HG03064 (cell line): ENCODE data around the gene GRM8.

Source experiments
- ATAC-seq: cut with Tn5 transposase; IDR thresholded peaks from one replicate; pipeline ENCODE4 v1.9.1; 2021; ENCODE audit warnings: low read depth; ENCODE audit not compliant: unreplicated experiment

Gene GRM8

DNA sequence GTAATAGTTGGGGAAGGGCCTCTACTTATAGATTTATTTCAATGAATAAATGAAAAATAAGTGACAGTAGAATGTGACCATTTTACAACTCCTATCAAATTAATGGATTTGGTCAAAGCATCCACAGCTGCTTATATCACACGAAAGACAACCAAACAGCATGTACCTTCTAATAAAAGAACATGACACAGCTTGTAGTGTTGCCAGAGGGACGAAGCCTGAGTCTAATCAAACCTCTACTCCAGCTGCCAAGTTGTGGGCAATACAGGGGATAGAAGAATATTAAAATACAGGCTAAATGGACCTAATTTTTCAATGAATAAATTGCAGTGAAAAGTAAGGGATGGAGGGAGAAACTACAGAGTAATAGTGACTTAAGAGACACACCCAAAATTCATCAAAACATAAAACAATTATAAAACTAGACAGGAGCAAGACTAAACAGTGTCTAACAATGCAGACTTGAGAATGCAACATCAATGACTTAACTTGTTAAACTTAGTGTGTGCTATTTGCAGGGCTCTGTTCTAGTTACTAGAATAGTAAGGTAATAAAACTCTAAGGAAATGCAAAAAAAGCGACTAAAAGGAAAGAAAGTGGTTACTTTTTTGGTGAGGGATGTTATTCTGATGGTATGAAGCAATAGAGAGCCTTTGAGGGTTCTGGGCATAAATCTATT, 853.8 kb downstream of the GRM8 start:
- ATAC-seq: no peak

DNA sequence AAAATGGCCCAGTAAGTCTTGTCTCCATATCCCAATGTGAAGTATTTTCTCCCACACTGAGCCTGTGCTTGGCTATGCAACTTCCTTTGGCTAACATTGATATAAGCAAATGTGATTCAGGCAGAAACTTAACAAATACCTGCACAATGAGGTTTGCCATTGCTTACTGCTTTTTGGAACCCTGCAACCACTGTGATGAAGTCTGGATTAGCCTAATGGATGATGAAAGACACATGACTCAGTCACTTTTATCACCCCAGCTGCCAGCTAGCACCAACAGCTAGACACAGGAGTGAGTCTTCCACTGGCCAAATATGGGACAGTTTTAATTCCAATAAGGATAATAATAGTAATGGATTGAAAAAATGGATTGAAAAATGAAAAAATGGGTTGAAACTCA, 854.5 kb downstream of the GRM8 start:
- no peak for ATAC-seq

DNA sequence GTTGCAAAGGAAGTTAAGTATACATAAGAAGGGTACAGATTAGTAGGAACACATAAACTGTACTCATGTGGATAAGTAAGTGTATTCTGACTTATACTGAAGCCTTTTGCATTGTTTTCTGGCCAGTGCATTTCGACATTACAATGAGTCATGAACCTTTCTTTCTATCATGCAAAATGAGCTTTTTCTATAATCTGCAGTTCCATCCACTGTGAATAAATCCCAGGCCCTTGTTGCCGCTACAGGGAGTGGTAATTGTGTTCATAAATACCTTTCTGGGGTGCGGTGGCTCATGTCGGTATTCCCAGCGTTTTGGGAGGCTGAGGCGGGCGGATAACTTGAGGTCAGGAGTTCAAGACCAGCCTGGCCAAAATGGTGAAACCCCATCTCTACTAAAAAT, 858.3 kb downstream of the GRM8 start:
- no peak for ATAC-seq
